NCI-H2081 treated with DMSO at 0.1 percent for 48 hours (cell line): ENCODE measurements around the gene ELFN2.
"Not testable (repeated sequence)": the region's sequence is repeated elsewhere in the genome, so short reads cannot be mapped to it uniquely, and the experiment has no call there.

Experiments used
- DNase-seq: peaks from one replicate; lab custom pipeline; 2025; lab: John Stamatoyannopoulos, UW

Gene ELFN2

GRCh38 chr22:37334859-37335805 is 92.1 kb downstream of the ELFN2 start:
- no peak for DNase-seq

GRCh38 chr22:37334461-37334858 is 92.8 kb downstream of the ELFN2 start:
- no peak for DNase-seq

GRCh38 chr22:37333724-37334460 is 93.4 kb downstream of the ELFN2 start:
- no peak for DNase-seq

- DNase-seq: no peak
Measured at GRCh38 chr22:37331856-37332536, 95.3 kb downstream of the ELFN2 start.

GRCh38 chr22:37331034-37331428 is 96.2 kb downstream of the ELFN2 start:
- DNase-seq: no peak

GRCh38 chr22:37330200-37331033 is 96.9 kb downstream of the ELFN2 start:
- DNase-seq: no peak

- DNase-seq: no peak
Measured at GRCh38 chr22:37329238-37330140, 97.8 kb downstream of the ELFN2 start.

GRCh38 chr22:37328538-37329237 is 98.6 kb downstream of the ELFN2 start:
- not testable (repeated sequence) for DNase-seq

- no peak for DNase-seq
Measured at GRCh38 chr22:37328017-37328416, 99.3 kb downstream of the ELFN2 start.

GRCh38 chr22:37326726-37327125 is 100.6 kb downstream of the ELFN2 start:
- no peak for DNase-seq

GRCh38 chr22:37325039-37325395 is 102.3 kb downstream of the ELFN2 start:
- no peak for DNase-seq

- no peak for DNase-seq
Measured at GRCh38 chr22:37324340-37325038, 102.8 kb downstream of the ELFN2 start.

GRCh38 chr22:37320726-37321677 is 106.3 kb downstream of the ELFN2 start:
- no peak for DNase-seq

GRCh38 chr22:37319469-37319868 is 107.8 kb downstream of the ELFN2 start:
- no peak for DNase-seq

GRCh38 chr22:37318364-37319109 is 108.7 kb downstream of the ELFN2 start:
- no peak for DNase-seq
